Endodermal cell (in vitro differentiated cells): ENCODE results near the gene FBXL17. TPM values are rescaled to one million over a fixed set of nuclear protein-coding genes. Genes with fewer than 3 reads are reported as not detected.

Source experiments
- DNase-seq: peaks from one replicate; pipeline ENCODE4 v3.0.0-alpha.2; 2017
- H3K27ac ChIP-seq: 2 replicates; pipeline ENCODE4 v1.5.1; 2013; ENCODE audit warnings: mild to moderate bottlenecking, low read depth, low read length, moderate library complexity
- H3K27me3 ChIP-seq: 2 replicates; pipeline ENCODE4 v1.6.1; 2013; ENCODE audit warnings: mild to moderate bottlenecking, low read length, moderate library complexity; ENCODE audit not compliant: insufficient read depth, control insufficient read depth, poor library complexity, severe bottlenecking
- H3K36me3 ChIP-seq: 2 replicates; pipeline ENCODE4 v1.7.0; 2013; ENCODE audit warnings: mild to moderate bottlenecking, low read length, moderate library complexity; ENCODE audit not compliant: control insufficient read depth, insufficient read depth
- H3K4me1 ChIP-seq: one replicate; pipeline ENCODE4 v1.7.0; 2013; ENCODE audit warnings: low read length; ENCODE audit not compliant: control insufficient read depth, insufficient read depth
- H3K4me3 ChIP-seq: 2 replicates; pipeline ENCODE4 v1.5.1; 2013; ENCODE audit warnings: mild to moderate bottlenecking, low read length, moderate library complexity
- H3K9ac ChIP-seq: 2 replicates; pipeline ENCODE4 v1.6.1; 2013; ENCODE audit warnings: mild to moderate bottlenecking, low read length, moderate library complexity; ENCODE audit not compliant: poor library complexity, severe bottlenecking; ENCODE audit errors: extremely low read depth
- H3K9me3 ChIP-seq: 2 replicates; pipeline ENCODE4 v1.6.1; 2013; ENCODE audit warnings: mild to moderate bottlenecking, low read length, moderate library complexity; ENCODE audit not compliant: control insufficient read depth
- H3K27ac Mint-ChIP-seq: 2 replicates; pipeline ENCODE4 v1.8.0; 2020; ENCODE audit warnings: mixed read lengths
- H3K27me3 Mint-ChIP-seq: 2 replicates; pipeline ENCODE4 v1.8.0; 2021; ENCODE audit warnings: mild to moderate bottlenecking, mixed read lengths; ENCODE audit not compliant: insufficient read depth
- H3K36me3 Mint-ChIP-seq: 2 replicates; pipeline ENCODE4 v1.8.0; 2020; ENCODE audit warnings: low read depth, mixed read lengths
- H3K4me1 Mint-ChIP-seq: 2 replicates; pipeline ENCODE4 v1.8.0; 2020; ENCODE audit warnings: mixed read lengths
- H3K4me3 Mint-ChIP-seq: 2 replicates; pipeline ENCODE4 v1.8.0; 2020; ENCODE audit warnings: mild to moderate bottlenecking, moderate library complexity, mixed read lengths
- H3K9me3 Mint-ChIP-seq: 2 replicates; pipeline ENCODE4 v1.8.0; 2020; ENCODE audit warnings: mild to moderate bottlenecking, mixed read lengths
- WGBS, 2 experiments: methylation state at CpG; one replicate each; pipeline versions ENCODE4 v1.1.5 to v1.1.7; 2013; ENCODE audit warnings: missing lambda C conversion rate in 2 of 2, mixed read lengths in 1 of 2; ENCODE audit not compliant: insufficient coverage in 1 of 2, insufficient read length in 1 of 2; 5-methylcytosine and 5-hydroxymethylcytosine counted together
- total RNA-seq, 2 donors: library from RNA; stranded (reverse); fragmentation: NEBNext Ultra II Directional in 1 of 2; extraction: Animal tissue kit (Norgen Biotek cat#: 25700) in 1 of 2; gene quantifications; 2 replicates in 1 of 2; 3 replicates in 1 of 2; pipeline ENCODE4 v1.2.1, GENCODE V29; 2021
- TF ChIP-seq, protein P1 (sequence below): fragments of 200-600 bp; sonication (generic); conservative IDR thresholded peaks from 2 replicates; pipeline ENCODE4 v1.5.0; 2021; ENCODE audit warnings: antibody characterized with exemption, mild to moderate bottlenecking

Gene FBXL17
- total RNA-seq, 2 donors from 2014 or later = 7.4 to 8.6 TPM

DNA sequence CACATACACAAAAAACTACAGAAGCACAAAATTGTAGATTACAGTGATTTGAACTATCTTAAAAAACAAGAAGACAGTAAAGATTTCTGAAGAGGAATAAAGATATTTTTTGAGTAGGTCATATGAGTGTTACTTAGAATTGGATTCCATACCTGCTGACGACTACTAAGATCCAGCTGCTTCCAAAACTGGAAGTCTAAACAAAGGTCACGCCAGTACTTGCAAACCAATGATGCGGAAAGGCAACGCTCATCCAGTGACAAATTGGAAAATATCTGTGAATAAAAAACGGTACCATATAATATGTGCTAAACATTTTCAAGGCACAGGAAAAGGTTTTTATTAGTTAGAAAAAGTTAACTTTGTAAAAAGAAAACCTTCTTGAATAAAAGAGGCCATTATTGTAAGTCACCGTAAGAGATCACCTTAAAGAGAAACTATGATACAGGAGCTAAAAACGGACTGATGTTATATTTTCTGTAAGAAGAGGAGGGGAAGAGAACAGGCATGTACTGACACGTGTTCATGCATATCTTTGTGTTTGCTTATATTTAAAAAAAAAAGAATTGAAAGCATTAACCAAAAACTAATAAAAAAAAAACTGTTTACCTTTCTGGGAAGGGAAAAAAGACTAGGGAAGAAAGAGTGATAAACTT lies 14.1 kb downstream of the FBXL17 start:
- Histone ChIP-seq H3K4me3 (no peak overlapping the region), H3K27ac (no peak overlapping the region), H3K36me3 (peaks cover 6% of the 10 kb centered on the region), H3K4me1 (peaks cover 2% of the 10 kb centered on the region), H3K27me3 (no peaks in the 10 kb centered on the region), H3K9me3 (peaks cover 12% of the 10 kb centered on the region), H3K9ac (no peak overlapping the region)
- Mint-ChIP-seq H3K4me1 (peaks cover 31% of the 10 kb centered on the region), H3K4me3 (no peak overlapping the region), H3K9me3 (peaks cover 15% of the 10 kb centered on the region), H3K36me3 (peaks cover 7% of the 10 kb centered on the region), H3K27ac (peak overlapping the region; percentile 42), H3K27me3 (no peaks in the 10 kb centered on the region)
- no peak for DNase-seq
- TF ChIP-seq, protein P1, sequence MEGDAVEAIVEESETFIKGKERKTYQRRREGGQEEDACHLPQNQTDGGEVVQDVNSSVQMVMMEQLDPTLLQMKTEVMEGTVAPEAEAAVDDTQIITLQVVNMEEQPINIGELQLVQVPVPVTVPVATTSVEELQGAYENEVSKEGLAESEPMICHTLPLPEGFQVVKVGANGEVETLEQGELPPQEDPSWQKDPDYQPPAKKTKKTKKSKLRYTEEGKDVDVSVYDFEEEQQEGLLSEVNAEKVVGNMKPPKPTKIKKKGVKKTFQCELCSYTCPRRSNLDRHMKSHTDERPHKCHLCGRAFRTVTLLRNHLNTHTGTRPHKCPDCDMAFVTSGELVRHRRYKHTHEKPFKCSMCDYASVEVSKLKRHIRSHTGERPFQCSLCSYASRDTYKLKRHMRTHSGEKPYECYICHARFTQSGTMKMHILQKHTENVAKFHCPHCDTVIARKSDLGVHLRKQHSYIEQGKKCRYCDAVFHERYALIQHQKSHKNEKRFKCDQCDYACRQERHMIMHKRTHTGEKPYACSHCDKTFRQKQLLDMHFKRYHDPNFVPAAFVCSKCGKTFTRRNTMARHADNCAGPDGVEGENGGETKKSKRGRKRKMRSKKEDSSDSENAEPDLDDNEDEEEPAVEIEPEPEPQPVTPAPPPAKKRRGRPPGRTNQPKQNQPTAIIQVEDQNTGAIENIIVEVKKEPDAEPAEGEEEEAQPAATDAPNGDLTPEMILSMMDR = no peak
- WGBS, 2 experiments = 93 to 97% methylated on average over 7 to 8 of the region's 8 CpGs

DNA sequence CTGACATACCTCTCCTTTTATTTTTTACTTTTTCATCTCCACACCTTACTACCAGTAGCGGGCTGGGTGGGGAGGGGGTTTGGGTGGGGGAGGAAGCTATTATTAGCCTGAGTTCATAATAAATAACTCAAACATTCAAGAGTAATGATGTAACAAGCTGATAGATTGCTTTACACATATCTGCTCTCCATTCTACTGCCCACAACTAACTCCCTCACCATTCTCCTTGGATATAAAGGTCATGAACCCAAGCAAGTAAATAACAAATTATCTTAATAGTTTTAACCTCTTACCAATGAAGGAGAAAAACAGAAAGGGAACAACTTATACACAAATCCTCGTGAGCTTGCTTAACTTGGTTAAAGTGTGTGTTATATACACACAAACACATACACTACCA lies 15.4 kb downstream of the FBXL17 start:
- no peak overlapping the region for H3K9ac ChIP-seq
- peaks cover 6% of the 10 kb centered on the region for H3K36me3 ChIP-seq
- Mint-ChIP-seq H3K36me3 (no peaks in the 10 kb centered on the region), H3K27me3 (no peaks in the 10 kb centered on the region), H3K27ac (no peak overlapping the region), H3K9me3 (peaks cover 2% of the 10 kb centered on the region), H3K4me1 (peaks cover 31% of the 10 kb centered on the region), H3K4me3 (no peak overlapping the region)
- peaks cover 2% of the 10 kb centered on the region for H3K4me1 ChIP-seq
- TF ChIP-seq, protein P1 = no peak
- DNase-seq = no peak
- WGBS, 2 experiments = 100% methylated on average over 1 of the region's 2 CpGs; no CpG with 5 or more reads in 1 of the 2 experiments
- no peaks in the 10 kb centered on the region for H3K27me3 ChIP-seq
- no peak overlapping the region for H3K4me3 ChIP-seq
- H3K27ac ChIP-seq = no peak overlapping the region
- no peaks in the 10 kb centered on the region for H3K9me3 ChIP-seq

GRCh38 chr5:108361771-108362170 lies 20.1 kb downstream of the FBXL17 start:
- H3K27ac Mint-ChIP-seq = no peak overlapping the region

More at GRCh38 chr5:108361771-108362170, 20.1 kb downstream of the FBXL17 start:
- Mint-ChIP-seq H3K4me3 (no peak overlapping the region), H3K27me3 (no peaks in the 10 kb centered on the region), H3K36me3 (no peaks in the 10 kb centered on the region), H3K9me3 (no peaks in the 10 kb centered on the region), H3K4me1 (peaks cover 10% of the 10 kb centered on the region)
- DNase-seq = no peak
- Histone ChIP-seq H3K9me3 (no peaks in the 10 kb centered on the region), H3K27ac (no peak overlapping the region), H3K9ac (no peak overlapping the region), H3K36me3 (peaks cover 6% of the 10 kb centered on the region), H3K4me1 (no peaks in the 10 kb centered on the region), H3K27me3 (no peaks in the 10 kb centered on the region), H3K4me3 (no peak overlapping the region)
- TF ChIP-seq, protein P1 = no peak
- 71 to 95% methylated on average over 1 to 2 of the region's 2 CpGs for WGBS, 2 experiments
